ENCODE results near the gene DNAAF9.

The DNAAF9 gene

GRCh38 chr20:3452690-3453089 lies 45.2 kb upstream of the DNAAF9 start:
- H2AFZ ChIP-seq (ENCODE audit: low read length): no peak overlapping the region

GRCh38 chr20:3452136-3452535 lies 44.7 kb upstream of the DNAAF9 start:
- no peaks in the 10 kb centered on the region for H3K4me1 ChIP-seq (ENCODE audit: insufficient read depth, low read length, poor library complexity, severe bottlenecking)
- H3F3A ChIP-seq (ENCODE audit: low read depth): no peaks in the 10 kb centered on the region
- no peak overlapping the region for H3K4me3 ChIP-seq (ENCODE audit: low read length, poor library complexity, severe bottlenecking)
- no peaks in the 10 kb centered on the region for H3K9me2 ChIP-seq (replicated peaks; ENCODE audit: low read depth, low read length)
- H3K27me3 ChIP-seq (ENCODE audit: insufficient read depth, low read length, poor library complexity, severe bottlenecking): no peaks in the 10 kb centered on the region
- TF ChIP-seq EZH2phosphoT487 (IDR thresholded peaks at IDR 0.05; ENCODE audit: borderline replicate concordance): no peak
- no peak for TF ChIP-seq CTCF (conservative IDR thresholded peaks at IDR 0.05; ENCODE audit: low read length)
- no peaks in the 10 kb centered on the region for H3K36me3 ChIP-seq (ENCODE audit: insufficient read depth, low read length)
- no peaks in the 10 kb centered on the region for H4K20me1 ChIP-seq (ENCODE audit: insufficient read depth, low read length, poor library complexity, severe bottlenecking)
- no peak overlapping the region for H2AFZ ChIP-seq (ENCODE audit: low read length)
- H3K9ac ChIP-seq (ENCODE audit: low read depth, low read length, poor library complexity, severe bottlenecking): no peak overlapping the region
- H3K9me3 ChIP-seq (ENCODE audit: insufficient read depth, low read depth, low read length): no peaks in the 10 kb centered on the region
- H3K4me2 ChIP-seq (ENCODE audit: low read depth, low read length, poor library complexity, severe bottlenecking): no peak overlapping the region
- no peaks in the 10 kb centered on the region for H3K79me2 ChIP-seq (ENCODE audit: insufficient read depth, low read length)

More at GRCh38 chr20:3452690-3453089, 45.2 kb upstream of the DNAAF9 start:
- H3K9ac ChIP-seq (ENCODE audit: low read depth, low read length, poor library complexity, severe bottlenecking): no peak overlapping the region
- no peaks in the 10 kb centered on the region for H3K9me3 ChIP-seq (ENCODE audit: insufficient read depth, low read depth, low read length)
- H3K4me2 ChIP-seq (ENCODE audit: low read depth, low read length, poor library complexity, severe bottlenecking): no peak overlapping the region
- no peaks in the 10 kb centered on the region for H3K27me3 ChIP-seq (ENCODE audit: insufficient read depth, low read length, poor library complexity, severe bottlenecking)
- TF ChIP-seq EZH2phosphoT487 (IDR thresholded peaks at IDR 0.05; ENCODE audit: borderline replicate concordance) (no peak), CTCF (conservative IDR thresholded peaks at IDR 0.05; ENCODE audit: low read length) (no peak)
- no peaks in the 10 kb centered on the region for H3K79me2 ChIP-seq (ENCODE audit: insufficient read depth, low read length)
- H3K36me3 ChIP-seq (ENCODE audit: insufficient read depth, low read length): no peaks in the 10 kb centered on the region
- H3K4me1 ChIP-seq (ENCODE audit: insufficient read depth, low read length, poor library complexity, severe bottlenecking): no peaks in the 10 kb centered on the region
- H3K4me3 ChIP-seq (ENCODE audit: low read length, poor library complexity, severe bottlenecking): no peak overlapping the region
- H4K20me1 ChIP-seq (ENCODE audit: insufficient read depth, low read length, poor library complexity, severe bottlenecking): no peaks in the 10 kb centered on the region
- H3F3A ChIP-seq (ENCODE audit: low read depth): no peaks in the 10 kb centered on the region
- no peaks in the 10 kb centered on the region for H3K9me2 ChIP-seq (replicated peaks; ENCODE audit: low read depth, low read length)

GRCh38 chr20:3449319-3449718 lies 41.9 kb upstream of the DNAAF9 start:
- no peak overlapping the region for H3K9ac ChIP-seq (ENCODE audit: low read depth, low read length, poor library complexity, severe bottlenecking)

More at GRCh38 chr20:3449319-3449718, 41.9 kb upstream of the DNAAF9 start:
- Histone ChIP-seq H3K4me3 (ENCODE audit: low read length, poor library complexity, severe bottlenecking) (no peak overlapping the region), H3K9me3 (ENCODE audit: insufficient read depth, low read depth, low read length) (no peaks in the 10 kb centered on the region), H3K36me3 (ENCODE audit: insufficient read depth, low read length) (no peaks in the 10 kb centered on the region), H3K27me3 (ENCODE audit: insufficient read depth, low read length, poor library complexity, severe bottlenecking) (no peaks in the 10 kb centered on the region), H2AFZ (ENCODE audit: low read length) (no peak overlapping the region), H4K20me1 (ENCODE audit: insufficient read depth, low read length, poor library complexity, severe bottlenecking) (no peaks in the 10 kb centered on the region), H3K9me2 (replicated peaks; ENCODE audit: low read depth, low read length) (no peaks in the 10 kb centered on the region), H3K79me2 (ENCODE audit: insufficient read depth, low read length) (no peaks in the 10 kb centered on the region), H3K4me1 (ENCODE audit: insufficient read depth, low read length, poor library complexity, severe bottlenecking) (no peaks in the 10 kb centered on the region), H3F3A (ENCODE audit: low read depth) (no peaks in the 10 kb centered on the region), H3K4me2 (ENCODE audit: low read depth, low read length, poor library complexity, severe bottlenecking) (no peak overlapping the region)
- TF ChIP-seq EZH2phosphoT487 (IDR thresholded peaks at IDR 0.05; ENCODE audit: borderline replicate concordance): no peak
- no peak for TF ChIP-seq CTCF (conservative IDR thresholded peaks at IDR 0.05; ENCODE audit: low read length)

Data from Loucy (cell line).